Ishikawa (cell line): ENCODE measurements around the gene FBXL5.

Experiments used
- CEBPB ChIP-seq: IDR thresholded peaks from 2 replicates; pipeline ENCODE4 v1.6.1; 2012
- CREB1 ChIP-seq: IDR thresholded peaks from 2 replicates; pipeline ENCODE4 v1.6.1; 2012; ENCODE audit warnings: low read depth
- EGR1 ChIP-seq: IDR thresholded peaks from 2 replicates; pipeline ENCODE4 v1.6.1; 2012
- EP300 ChIP-seq: IDR thresholded peaks from 2 replicates; pipeline ENCODE4 v1.6.1; 2012; ENCODE audit warnings: borderline replicate concordance
- FOXM1 ChIP-seq: IDR thresholded peaks from 2 replicates; pipeline ENCODE4 v1.6.1; 2012; ENCODE audit warnings: low read depth, borderline replicate concordance
- MAX ChIP-seq: IDR thresholded peaks from 2 replicates; pipeline ENCODE4 v1.6.1; 2012
- NFIC ChIP-seq: IDR thresholded peaks from 2 replicates; pipeline ENCODE4 v1.6.1; 2012
- RAD21 ChIP-seq: IDR thresholded peaks from 2 replicates; pipeline ENCODE4 v1.6.1; 2012; ENCODE audit warnings: low read depth
- REST ChIP-seq: IDR thresholded peaks from 2 replicates; pipeline ENCODE4 v1.6.1; 2012; ENCODE audit warnings: low read depth, mild to moderate bottlenecking
- TAF1 ChIP-seq: IDR thresholded peaks from 2 replicates; pipeline ENCODE4 v1.6.1; 2012; ENCODE audit warnings: low read depth, mild to moderate bottlenecking
- TCF12 ChIP-seq: IDR thresholded peaks from 2 replicates; pipeline ENCODE4 v1.6.1; 2012; ENCODE audit warnings: low read depth
- TEAD4 ChIP-seq: IDR thresholded peaks from 2 replicates; pipeline ENCODE4 v1.6.1; 2012
- USF1 ChIP-seq: IDR thresholded peaks from 2 replicates; pipeline ENCODE4 v1.6.1; 2012
- YY1 ChIP-seq: IDR thresholded peaks from 2 replicates; pipeline ENCODE4 v1.6.1; 2012; ENCODE audit warnings: low read depth
- ZBTB7A ChIP-seq: IDR thresholded peaks from 2 replicates; pipeline ENCODE4 v1.6.1; 2012; ENCODE audit warnings: low read depth

Gene FBXL5

GRCh38 chr4:15605537-15605936 is 49.6 kb downstream of the FBXL5 start:
- TF ChIP-seq RAD21 = no peak
- no peak for TF ChIP-seq EGR1
- no peak for TF ChIP-seq EP300
- TF ChIP-seq USF1 = no peak
- no peak for TF ChIP-seq TEAD4
- TF ChIP-seq CREB1 = no peak
- TF ChIP-seq YY1 = no peak
- no peak for TF ChIP-seq MAX
- no peak for TF ChIP-seq ZBTB7A
- no peak for TF ChIP-seq NFIC

- TF ChIP-seq RAD21 (no peak), EGR1 (no peak), YY1 (no peak), TCF12 (no peak), TEAD4 (no peak), ZBTB7A (no peak), EP300 (no peak)
Observed at GRCh38 chr4:15601862-15602261, 53.3 kb downstream of the FBXL5 start.

- TF ChIP-seq EP300 (no peak), EGR1 (no peak), FOXM1 (no peak), REST (no peak), TEAD4 (no peak), ZBTB7A (no peak), NFIC (no peak), USF1 (no peak), CREB1 (no peak), TAF1 (no peak), TCF12 (no peak)
Observed at GRCh38 chr4:15600176-15600575, 55.0 kb downstream of the FBXL5 start.

- TF ChIP-seq ZBTB7A (no peak), CEBPB (no peak), FOXM1 (no peak), TCF12 (no peak), CREB1 (no peak), NFIC (no peak), MAX (no peak), USF1 (no peak), TAF1 (no peak), REST (no peak), EGR1 (no peak), YY1 (no peak), EP300 (no peak), RAD21 (no peak), TEAD4 (no peak)
Observed at GRCh38 chr4:15598644-15599043, 56.5 kb downstream of the FBXL5 start.

- TF ChIP-seq FOXM1 (no peak), ZBTB7A (no peak), CEBPB (no peak), YY1 (no peak), REST (no peak), USF1 (no peak), EGR1 (no peak), CREB1 (no peak), EP300 (no peak), RAD21 (no peak), TAF1 (no peak), NFIC (no peak), TCF12 (no peak), MAX (no peak), TEAD4 (no peak)
Observed at GRCh38 chr4:15592799-15593198, 62.4 kb downstream of the FBXL5 start.
